ENCODE measurements around the gene KRABD2.
"Not testable (repeated sequence)": the region's sequence is repeated elsewhere in the genome, so short reads cannot be mapped to it uniquely, and the experiment has no call there.

The KRABD2 gene

GRCh38 chr17:8376271-8377067, at the start of gene KRABD2:
TSS of gene KRABD2 (minus strand) at chr17:8376704.
- peak; percentile 92 for DNase-seq (ENCODE audit: low spot score)

GRCh38 chr17:8421571-8421970, 45.1 kb upstream of the KRABD2 start:
- DNase-seq (ENCODE audit: low spot score): no peak

DNA sequence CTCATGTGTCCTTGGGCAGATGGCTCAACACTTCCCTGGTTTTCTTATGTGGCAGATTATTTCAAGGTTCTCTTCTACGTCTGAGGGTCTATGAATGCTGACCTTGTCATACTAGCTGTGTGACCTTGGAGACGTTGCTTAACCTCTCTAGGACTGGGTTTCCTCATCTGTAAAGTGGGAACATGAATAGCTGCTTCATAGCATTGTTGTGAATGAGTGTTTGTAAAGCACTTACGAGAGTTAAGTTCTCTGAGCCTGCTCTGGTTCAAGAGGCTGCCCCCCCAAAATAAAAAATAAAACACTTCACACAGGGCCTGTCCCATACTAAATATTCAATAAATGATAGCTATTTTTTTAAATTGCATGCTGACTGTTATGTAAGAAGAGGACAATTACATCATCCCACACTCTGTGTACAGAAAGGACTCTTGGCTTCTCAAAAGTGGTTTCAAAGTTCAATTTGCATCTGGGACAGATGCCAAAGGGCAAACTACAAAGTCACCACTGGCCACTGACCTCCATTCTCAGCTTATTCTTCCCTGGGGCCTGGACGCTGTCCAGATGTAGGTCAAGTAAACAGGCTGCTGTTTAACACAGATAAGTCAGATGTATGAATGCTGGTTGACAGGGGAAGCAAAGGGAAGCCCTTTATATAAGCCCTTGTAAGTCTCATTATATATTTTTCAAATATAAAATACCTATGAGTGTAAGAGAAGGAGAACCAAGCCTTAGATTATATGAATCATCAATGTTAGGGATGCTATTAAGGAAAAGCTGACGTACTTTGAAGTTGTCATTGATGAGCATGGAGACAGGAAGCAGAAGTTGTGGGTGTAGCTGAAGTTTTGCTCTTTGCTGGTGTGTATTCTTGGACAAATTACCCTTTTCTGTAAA, 43.8 kb upstream of the KRABD2 start:
- peak; percentile 52 for DNase-seq (ENCODE audit: low spot score)

GRCh38 chr17:8419305-8419704, 42.8 kb upstream of the KRABD2 start:
- DNase-seq (ENCODE audit: low spot score): no peak

DNA sequence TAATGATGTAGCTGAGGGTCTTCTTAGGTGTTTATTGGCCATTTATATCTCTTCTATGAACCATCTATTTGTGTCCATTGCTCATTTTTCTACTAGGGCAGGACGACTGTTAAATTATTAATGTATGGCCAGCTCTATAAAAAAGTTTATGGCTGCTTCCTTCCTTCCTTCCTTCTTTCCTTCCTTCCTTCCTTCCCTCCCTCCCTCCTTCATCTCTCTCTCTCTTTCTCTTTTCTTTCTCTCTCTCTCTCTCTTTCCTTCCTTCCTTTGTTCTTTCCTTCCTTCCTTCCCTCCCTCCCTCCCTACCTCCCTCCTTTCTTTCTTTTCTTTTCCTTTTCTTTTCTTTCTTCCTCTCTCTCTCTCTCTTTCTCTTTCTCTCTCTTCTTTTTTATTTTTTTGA, 42.0 kb upstream of the KRABD2 start:
- DNase-seq (ENCODE audit: low spot score): no peak

GRCh38 chr17:8417806-8418205, 41.3 kb upstream of the KRABD2 start:
- no peak for DNase-seq (ENCODE audit: low spot score)

- no peak for DNase-seq (ENCODE audit: low spot score)
These were observed 37.4 kb upstream of the KRABD2 start for GRCh38 chr17:8413938-8414337.

- DNase-seq (ENCODE audit: low spot score): no peak
These were observed 36.8 kb upstream of the KRABD2 start for GRCh38 chr17:8413328-8413727.

GRCh38 chr17:8412089-8412488, 35.6 kb upstream of the KRABD2 start:
- DNase-seq (ENCODE audit: low spot score): no peak

- no peak for DNase-seq (ENCODE audit: low spot score)
These were observed 34.4 kb upstream of the KRABD2 start for GRCh38 chr17:8410883-8411238.

DNA sequence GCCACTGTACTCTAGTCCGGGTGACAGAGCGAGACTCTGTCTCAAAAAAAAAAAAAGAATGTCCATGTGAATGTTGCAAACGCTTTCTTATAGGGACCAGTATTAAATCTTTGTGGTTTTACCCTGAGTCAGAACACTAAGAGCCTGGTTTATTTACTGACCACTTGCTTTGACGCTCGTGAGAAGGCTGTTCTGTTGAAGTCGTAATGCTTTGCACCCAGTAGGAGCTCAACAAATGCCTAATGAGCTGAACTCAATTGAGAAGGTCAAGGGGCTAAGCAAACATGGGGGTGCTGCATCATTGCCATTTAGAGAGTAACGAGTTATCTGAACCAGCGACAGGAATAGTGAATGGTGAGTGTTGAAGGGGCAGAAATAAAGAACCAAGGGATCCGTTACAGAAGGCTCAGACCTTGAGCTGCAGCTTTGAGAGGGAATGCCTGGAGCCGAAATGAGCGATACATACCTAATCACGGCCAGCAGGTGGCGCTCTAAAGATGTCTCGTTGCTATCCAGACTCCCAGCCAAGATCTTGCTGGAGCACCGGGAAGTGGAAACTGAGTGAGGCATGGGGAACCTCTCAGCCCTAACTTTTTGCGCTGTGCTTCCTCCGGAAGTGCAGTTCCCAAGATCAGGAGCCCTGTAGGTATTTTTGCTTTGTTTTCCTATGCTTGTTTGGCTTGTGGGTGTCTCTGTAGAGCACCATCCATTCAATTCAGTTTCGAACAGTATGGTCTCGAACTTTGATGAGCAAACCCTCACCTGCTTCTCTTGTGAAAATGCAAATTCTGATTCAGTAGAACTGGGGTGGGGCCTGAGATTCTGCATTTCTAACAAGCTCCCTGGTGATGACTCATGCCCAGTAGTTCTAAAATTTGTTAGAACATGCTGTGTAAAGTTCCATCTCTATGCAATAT, 33.7 kb upstream of the KRABD2 start:
- DNase-seq (ENCODE audit: low spot score): peak; percentile 85

DNA sequence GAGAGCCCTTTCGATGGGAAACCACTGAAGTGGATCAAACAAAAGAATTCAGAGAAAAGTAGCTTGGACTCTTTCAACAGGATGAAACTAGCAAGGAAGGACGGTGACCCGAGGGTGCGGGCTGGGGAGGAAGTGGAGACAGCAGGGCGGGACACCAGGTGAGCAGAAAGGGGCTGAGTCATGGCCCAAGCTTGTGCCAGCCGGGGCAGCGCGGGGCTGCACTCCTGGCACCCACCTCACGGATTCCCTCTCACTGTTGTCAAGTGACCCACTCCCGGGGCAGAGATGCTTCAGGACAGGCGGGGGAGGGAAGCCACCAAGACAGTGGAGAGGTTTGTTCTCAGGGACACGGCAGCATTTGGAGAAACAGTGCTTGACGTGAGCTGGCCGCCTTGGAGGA, 31.9 kb upstream of the KRABD2 start:
- peak; percentile 88 for DNase-seq (ENCODE audit: low spot score)

DNA sequence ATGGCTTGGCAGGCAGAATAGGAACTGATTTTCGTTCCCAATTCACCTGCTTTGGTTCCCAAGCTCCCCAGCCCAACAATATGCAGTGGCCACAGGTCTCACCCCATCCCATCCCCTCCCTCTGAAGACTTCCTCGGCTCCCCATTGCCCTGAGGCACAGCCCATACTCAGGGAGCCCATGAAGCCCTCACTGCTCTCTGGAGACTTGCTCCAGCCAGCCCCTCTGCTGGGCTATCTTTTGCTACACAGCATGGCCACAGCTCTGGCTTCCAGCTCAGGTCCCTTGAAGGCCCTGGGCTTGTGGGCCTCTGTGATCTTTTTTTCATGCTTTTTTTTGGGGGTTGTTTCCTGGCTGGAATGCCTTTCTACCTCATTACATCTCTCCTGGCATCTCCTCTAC, 29.7 kb upstream of the KRABD2 start:
- DNase-seq (ENCODE audit: low spot score): no peak

GRCh38 chr17:8405499-8406016, 29.1 kb upstream of the KRABD2 start:
- no peak for DNase-seq (ENCODE audit: low spot score)

DNA sequence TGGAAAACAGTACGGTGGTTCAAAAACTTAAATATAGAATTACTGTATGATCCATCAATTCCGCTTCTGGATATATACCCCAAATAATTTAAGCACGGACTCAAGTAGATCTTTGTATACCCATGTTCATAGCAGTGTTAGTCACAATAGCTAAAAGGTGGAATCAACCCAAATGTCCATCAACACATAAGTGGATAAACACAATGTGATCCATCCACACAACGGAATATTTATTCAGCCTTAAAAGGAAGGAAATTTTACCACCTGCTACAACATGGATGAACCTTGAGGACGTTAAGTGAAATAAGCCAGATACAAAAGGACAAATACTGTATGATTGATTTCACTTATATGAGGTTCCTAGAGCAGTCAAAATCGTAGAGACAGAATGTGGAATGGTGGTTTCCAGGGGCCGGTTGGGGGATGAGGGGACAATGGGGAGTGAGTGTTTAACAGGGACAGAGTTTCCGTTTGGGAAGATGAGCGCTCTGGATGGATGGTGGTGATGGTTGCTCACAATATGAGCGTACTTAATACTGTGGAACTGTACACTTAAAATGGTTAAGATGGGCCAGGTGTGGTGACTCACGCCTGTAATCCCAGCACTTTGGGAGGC, 26.5 kb upstream of the KRABD2 start:
- DNase-seq (ENCODE audit: low spot score): no peak

DNA sequence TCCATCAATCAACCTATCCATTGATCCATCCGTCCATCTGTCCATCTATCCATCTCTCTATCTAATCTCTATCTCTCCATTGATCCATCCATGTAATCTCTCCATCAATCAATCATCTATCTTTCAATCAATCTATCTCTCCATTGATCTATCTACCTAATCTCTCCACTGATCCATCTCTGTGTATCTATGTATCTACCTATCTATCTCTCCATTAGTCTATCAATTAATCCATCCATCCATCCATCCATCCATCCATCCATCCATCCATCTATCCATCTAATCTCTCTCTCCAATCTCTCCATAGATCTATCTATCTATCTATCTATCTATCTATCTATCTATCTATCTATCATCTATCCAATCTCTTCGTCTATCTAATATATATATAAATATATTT, 24.6 kb upstream of the KRABD2 start:
- DNase-seq (ENCODE audit: low spot score): no peak

DNA sequence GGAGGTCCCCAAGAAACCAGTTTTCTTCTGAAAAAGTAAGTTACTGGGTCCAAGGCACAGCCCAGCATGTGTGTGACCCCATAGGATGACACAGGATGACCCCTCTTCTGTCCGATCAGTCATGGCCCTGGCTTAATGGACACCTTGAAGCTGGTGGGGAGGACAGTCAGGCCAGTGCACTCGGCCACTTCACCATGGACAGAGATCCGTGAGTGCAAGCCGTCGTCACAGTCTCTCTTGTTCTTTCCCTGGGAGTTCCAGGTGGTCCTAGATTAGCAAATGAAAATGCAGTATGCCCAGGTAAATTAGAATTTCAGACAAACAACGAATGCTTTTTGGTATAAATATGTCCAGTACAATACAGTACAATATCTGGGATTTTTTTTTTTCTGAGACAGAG, 22.5 kb upstream of the KRABD2 start:
- DNase-seq (ENCODE audit: low spot score): no peak

DNA sequence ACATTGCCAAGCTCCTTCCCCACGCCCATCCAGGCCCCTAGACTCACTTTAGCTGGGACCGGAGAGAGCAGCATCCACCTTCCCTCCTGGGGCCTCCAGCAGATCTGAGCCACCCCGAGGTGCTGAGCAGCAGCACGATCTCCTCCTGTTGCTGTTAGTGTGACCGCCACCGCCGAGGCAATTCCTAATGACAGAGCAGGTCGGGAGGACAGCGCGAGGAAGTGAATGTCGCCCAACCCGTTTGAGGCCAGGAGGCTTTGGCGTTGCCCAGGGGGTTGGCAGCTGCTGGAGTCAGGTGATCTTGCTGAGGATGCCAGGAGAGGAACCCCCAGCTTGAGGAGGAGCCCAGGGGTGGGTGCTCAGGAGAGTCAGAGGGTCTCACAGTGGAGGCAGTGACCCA, 21.1 kb upstream of the KRABD2 start, which contains the start of gene RNF222:
Gene RNF222, minus strand, starts transcription at position 192 of the 400 bp plus-strand sequence. CDS start 4,366 bp downstream, outside the sequence.
- no peak for DNase-seq (ENCODE audit: low spot score)

DNA sequence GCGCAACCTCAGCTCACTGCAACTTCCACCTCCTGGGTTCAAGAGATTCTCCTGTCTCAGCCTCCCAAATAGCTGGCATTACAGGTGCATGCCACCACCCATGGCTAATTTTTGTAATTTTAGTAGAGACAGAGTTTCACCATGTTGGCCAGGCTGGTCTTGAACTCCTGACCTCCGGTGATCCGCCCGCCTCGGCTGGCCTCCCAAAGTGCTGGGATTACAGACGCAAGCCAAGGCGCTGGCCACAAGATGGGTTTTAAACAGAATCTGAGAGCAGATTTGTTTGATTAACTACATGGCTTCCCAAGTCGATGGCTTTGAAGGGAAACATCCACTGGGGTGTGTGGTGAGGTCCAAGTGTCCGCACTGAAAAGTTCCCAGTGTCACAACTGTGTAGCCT, 18.0 kb upstream of the KRABD2 start:
- DNase-seq (ENCODE audit: low spot score): not testable (repeated sequence)

GRCh38 chr17:8393470-8394231, 17.1 kb upstream of the KRABD2 start:
- no peak for DNase-seq (ENCODE audit: low spot score)
